HG02981 (cell line): ENCODE data around the gene SHISAL1.
"Not testable (repeated sequence)": the region's sequence is repeated elsewhere in the genome, so short reads cannot be mapped to it uniquely, and the experiment has no call there.

ENCODE experiments used
- ATAC-seq: cut with Tn5 transposase; IDR thresholded peaks from one replicate; pipeline ENCODE4 v1.9.1; 2021; ENCODE audit warnings: mild to moderate bottlenecking, moderate library complexity; ENCODE audit not compliant: unreplicated experiment

Gene SHISAL1

GRCh38 chr22:44244265-44244822 is 68.4 kb downstream of the SHISAL1 start:
- no peak for ATAC-seq

GRCh38 chr22:44243761-44244160 is 69.0 kb downstream of the SHISAL1 start:
- ATAC-seq = no peak

- ATAC-seq = no peak
Measured at GRCh38 chr22:44242946-44243724, 69.6 kb downstream of the SHISAL1 start.

- ATAC-seq = not testable (repeated sequence)
Measured at GRCh38 chr22:44241121-44241520, 71.6 kb downstream of the SHISAL1 start.

GRCh38 chr22:44237290-44237689 is 75.5 kb downstream of the SHISAL1 start:
- no peak for ATAC-seq

GRCh38 chr22:44234372-44234771 is 78.4 kb downstream of the SHISAL1 start:
- not testable (repeated sequence) for ATAC-seq

- no peak for ATAC-seq
Measured at GRCh38 chr22:44231233-44231632, 81.5 kb downstream of the SHISAL1 start.

GRCh38 chr22:44229809-44230208 is 82.9 kb downstream of the SHISAL1 start:
- no peak for ATAC-seq

GRCh38 chr22:44229331-44229730 is 83.4 kb downstream of the SHISAL1 start:
- ATAC-seq = no peak

- ATAC-seq = no peak
Measured at GRCh38 chr22:44225812-44226211, 86.9 kb downstream of the SHISAL1 start.

- ATAC-seq = no peak
Measured at GRCh38 chr22:44225091-44225689, 87.6 kb downstream of the SHISAL1 start.

- no peak for ATAC-seq
Measured at GRCh38 chr22:44224166-44224565, 88.6 kb downstream of the SHISAL1 start.

- ATAC-seq = no peak
Measured at GRCh38 chr22:44221710-44222475, 90.9 kb downstream of the SHISAL1 start.

GRCh38 chr22:44220727-44221680 is 91.7 kb downstream of the SHISAL1 start:
- ATAC-seq = no peak

GRCh38 chr22:44219101-44219870 is 93.5 kb downstream of the SHISAL1 start:
- ATAC-seq = no peak

GRCh38 chr22:44218071-44218470 is 94.7 kb downstream of the SHISAL1 start:
- no peak for ATAC-seq

GRCh38 chr22:44217346-44217745 is 95.4 kb downstream of the SHISAL1 start:
- no peak for ATAC-seq

- no peak for ATAC-seq
Measured at GRCh38 chr22:44215287-44215686, 97.5 kb downstream of the SHISAL1 start.

- no peak for ATAC-seq
Measured at GRCh38 chr22:44214764-44215163, 98.0 kb downstream of the SHISAL1 start.

- ATAC-seq = no peak
Measured at GRCh38 chr22:44214187-44214586, 98.6 kb downstream of the SHISAL1 start.
